Fibroblast of lung (primary cell): ENCODE measurements around the gene ABCA2. TPM values are rescaled to one million over a fixed set of nuclear protein-coding genes. Genes with fewer than 3 reads are reported as not detected.

Experiments
- DNase-seq, 2 donors: peaks; one replicate each; pipeline versions ENCODE4 v3.0.0 to v3.0.0-alpha.2; 2010; ENCODE audit warnings: low read depth in 2 of 2
- H2AFZ ChIP-seq: 2 replicates; pipeline ENCODE4 v1.5.1; 2012; ENCODE audit warnings: low read length, control low read depth, inconsistent platforms
- H3K27ac ChIP-seq: 2 replicates; pipeline ENCODE4 v1.5.1; 2011; ENCODE audit warnings: low read length, control low read depth; ENCODE audit not compliant: insufficient read depth
- H3K27me3 ChIP-seq: 2 replicates; pipeline ENCODE4 v1.5.1; 2011; ENCODE audit warnings: mild to moderate bottlenecking, low read length; ENCODE audit not compliant: control insufficient read depth, insufficient read depth
- H3K36me3 ChIP-seq: 2 replicates; pipeline ENCODE4 v1.5.1; 2011; ENCODE audit warnings: low read length; ENCODE audit not compliant: control insufficient read depth, insufficient read depth
- H3K4me1 ChIP-seq: 2 replicates; pipeline ENCODE4 v1.5.1; 2011; ENCODE audit warnings: low read length; ENCODE audit not compliant: control insufficient read depth, insufficient read depth; ENCODE audit errors: extremely low read depth
- H3K4me2 ChIP-seq: 2 replicates; pipeline ENCODE4 v1.5.1; 2011; ENCODE audit warnings: low read length, control low read depth; ENCODE audit not compliant: insufficient read depth; ENCODE audit errors: extremely low read depth
- H3K4me3 ChIP-seq, 4 experiments: fragments of 200-600 bp in 1 of 4; sonication (generic) in 1 of 4; replicated peaks in 1 of 4; 2 replicates each; pipeline ENCODE4 v1.5.1; 2011 to 2016; ENCODE audit warnings: low read length in 4 of 4, low read depth in 3 of 4, mild to moderate bottlenecking in 3 of 4, control low read depth in 2 of 4, inconsistent platforms in 1 of 4, mixed read lengths in 1 of 4; ENCODE audit not compliant: insufficient read depth in 1 of 4; ENCODE audit errors: control extremely low read depth in 1 of 4
- H3K79me2 ChIP-seq: 2 replicates; pipeline ENCODE4 v1.5.1; 2012; ENCODE audit warnings: mild to moderate bottlenecking, low read length, inconsistent platforms; ENCODE audit not compliant: control insufficient read depth, insufficient read depth
- H3K9ac ChIP-seq: 2 replicates; pipeline ENCODE4 v1.5.1; 2011; ENCODE audit warnings: mild to moderate bottlenecking, low read length, control low read depth; ENCODE audit not compliant: insufficient read depth
- H3K9me3 ChIP-seq: 2 replicates; pipeline ENCODE4 v1.5.1; 2012; ENCODE audit warnings: low read depth, low read length; ENCODE audit not compliant: control insufficient read depth, insufficient read depth
- H4K20me1 ChIP-seq: 2 replicates; pipeline ENCODE4 v1.5.1; 2011; ENCODE audit warnings: low read length; ENCODE audit not compliant: control insufficient read depth, insufficient read depth; ENCODE audit errors: extremely low read depth
- EZH2 ChIP-seq: IDR thresholded peaks from 2 replicates; pipeline ENCODE4 v1.5.1; 2012; ENCODE audit warnings: low read length, control low read depth, mild to moderate bottlenecking; ENCODE audit errors: missing control alignments
- polyA plus RNA-seq, 2 donors: library from polyadenylated mRNA; depleted of rRNA in 1 of 2; stranded (reverse) in 1 of 2; unstranded in 1 of 2; fragments of >200 nt; gene quantifications; 2 replicates each; pipeline ENCODE4 v1.2.1, GENCODE V29; 2011 to 2012; ENCODE audit warnings: missing spikeins in 1 of 2
- total RNA-seq: library from RNA; depleted of rRNA; stranded (reverse); fragments of >200 nt; gene quantifications from 2 replicates; pipeline ENCODE4 v1.2.1, GENCODE V29; 2014
- TF ChIP-seq, protein P1 (sequence below), 2 donors: IDR thresholded peaks in 1 of 2; conservative IDR thresholded peaks in 1 of 2; 1 replicate in 1 of 2; 2 replicates in 1 of 2; pipeline ENCODE4 v1.5.1; 2011 to 2012; ENCODE audit warnings: low read length in 2 of 2, control low read depth in 1 of 2, inconsistent platforms in 1 of 2, low read depth in 1 of 2, mild to moderate bottlenecking in 1 of 2

ABCA2 gene
- total and polyA plus RNA-seq, 2 donors (not counting 1 experiment from before 2014, with no cell fraction given): 8.5 to 21.8 TPM

DNA sequence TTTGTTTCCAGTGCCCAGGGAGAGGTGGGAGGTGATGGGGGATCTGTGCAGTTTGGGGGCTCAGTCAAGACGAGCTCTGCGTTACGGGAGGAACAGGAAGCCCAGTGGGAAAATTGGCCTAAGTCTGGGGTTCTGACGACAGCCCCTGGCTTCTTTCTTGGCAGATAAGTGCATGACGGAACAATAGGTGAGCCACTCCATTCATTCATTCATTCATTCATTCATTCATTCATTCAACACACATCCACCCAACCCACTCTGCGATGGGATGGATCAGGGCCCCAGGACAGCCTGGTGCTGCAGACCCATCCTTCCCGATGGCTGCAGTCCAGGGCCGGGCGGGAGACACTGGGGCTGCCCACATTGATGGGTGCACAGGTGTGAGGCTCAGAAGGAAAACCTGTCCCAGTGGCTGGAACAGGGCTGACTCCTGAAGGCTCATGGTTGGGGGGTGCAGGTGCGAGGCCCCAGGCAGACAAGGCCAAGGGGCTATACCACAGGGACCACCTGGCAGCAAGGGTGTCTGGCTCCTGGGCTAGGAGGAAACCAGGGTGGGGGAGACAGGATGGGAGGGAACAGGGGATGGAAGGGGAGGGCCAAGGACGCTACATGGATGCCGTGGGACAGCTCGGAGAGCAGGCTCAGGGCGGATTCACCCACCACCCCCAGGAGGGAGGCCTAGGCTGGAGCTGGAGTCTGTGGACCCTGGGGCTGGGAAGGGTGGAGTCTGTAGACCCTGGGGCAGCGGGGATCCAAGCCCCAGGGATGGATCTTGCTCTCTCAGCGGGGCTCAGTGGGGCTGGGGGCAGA, 47.2 kb downstream of the ABCA2 start:
- no peak overlapping the region for H2AFZ ChIP-seq
- no peaks in the 10 kb centered on the region for H3K36me3 ChIP-seq
- DNase-seq: no peak
- no peak for TF ChIP-seq EZH2
- TF ChIP-seq, protein P1, sequence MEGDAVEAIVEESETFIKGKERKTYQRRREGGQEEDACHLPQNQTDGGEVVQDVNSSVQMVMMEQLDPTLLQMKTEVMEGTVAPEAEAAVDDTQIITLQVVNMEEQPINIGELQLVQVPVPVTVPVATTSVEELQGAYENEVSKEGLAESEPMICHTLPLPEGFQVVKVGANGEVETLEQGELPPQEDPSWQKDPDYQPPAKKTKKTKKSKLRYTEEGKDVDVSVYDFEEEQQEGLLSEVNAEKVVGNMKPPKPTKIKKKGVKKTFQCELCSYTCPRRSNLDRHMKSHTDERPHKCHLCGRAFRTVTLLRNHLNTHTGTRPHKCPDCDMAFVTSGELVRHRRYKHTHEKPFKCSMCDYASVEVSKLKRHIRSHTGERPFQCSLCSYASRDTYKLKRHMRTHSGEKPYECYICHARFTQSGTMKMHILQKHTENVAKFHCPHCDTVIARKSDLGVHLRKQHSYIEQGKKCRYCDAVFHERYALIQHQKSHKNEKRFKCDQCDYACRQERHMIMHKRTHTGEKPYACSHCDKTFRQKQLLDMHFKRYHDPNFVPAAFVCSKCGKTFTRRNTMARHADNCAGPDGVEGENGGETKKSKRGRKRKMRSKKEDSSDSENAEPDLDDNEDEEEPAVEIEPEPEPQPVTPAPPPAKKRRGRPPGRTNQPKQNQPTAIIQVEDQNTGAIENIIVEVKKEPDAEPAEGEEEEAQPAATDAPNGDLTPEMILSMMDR (conservative IDR thresholded peaks at IDR 0.05 in 1 of 2, IDR thresholded peaks at IDR 0.05 in 1 of 2; ENCODE audit: low read depth in 1 of 2, low read length in 2 of 2): no peak
- no peaks in the 10 kb centered on the region for H3K4me1 ChIP-seq
- H3K4me3 ChIP-seq: no peak overlapping the region
- no peaks in the 10 kb centered on the region for H3K9me3 ChIP-seq
- H4K20me1 ChIP-seq: no peaks in the 10 kb centered on the region
- no peaks in the 10 kb centered on the region for H3K79me2 ChIP-seq
- no peak overlapping the region for H3K27ac ChIP-seq
- H3K4me2 ChIP-seq: no peak overlapping the region
- no peak overlapping the region for H3K9ac ChIP-seq
- H3K27me3 ChIP-seq: peaks cover 22% of the 10 kb centered on the region

DNA sequence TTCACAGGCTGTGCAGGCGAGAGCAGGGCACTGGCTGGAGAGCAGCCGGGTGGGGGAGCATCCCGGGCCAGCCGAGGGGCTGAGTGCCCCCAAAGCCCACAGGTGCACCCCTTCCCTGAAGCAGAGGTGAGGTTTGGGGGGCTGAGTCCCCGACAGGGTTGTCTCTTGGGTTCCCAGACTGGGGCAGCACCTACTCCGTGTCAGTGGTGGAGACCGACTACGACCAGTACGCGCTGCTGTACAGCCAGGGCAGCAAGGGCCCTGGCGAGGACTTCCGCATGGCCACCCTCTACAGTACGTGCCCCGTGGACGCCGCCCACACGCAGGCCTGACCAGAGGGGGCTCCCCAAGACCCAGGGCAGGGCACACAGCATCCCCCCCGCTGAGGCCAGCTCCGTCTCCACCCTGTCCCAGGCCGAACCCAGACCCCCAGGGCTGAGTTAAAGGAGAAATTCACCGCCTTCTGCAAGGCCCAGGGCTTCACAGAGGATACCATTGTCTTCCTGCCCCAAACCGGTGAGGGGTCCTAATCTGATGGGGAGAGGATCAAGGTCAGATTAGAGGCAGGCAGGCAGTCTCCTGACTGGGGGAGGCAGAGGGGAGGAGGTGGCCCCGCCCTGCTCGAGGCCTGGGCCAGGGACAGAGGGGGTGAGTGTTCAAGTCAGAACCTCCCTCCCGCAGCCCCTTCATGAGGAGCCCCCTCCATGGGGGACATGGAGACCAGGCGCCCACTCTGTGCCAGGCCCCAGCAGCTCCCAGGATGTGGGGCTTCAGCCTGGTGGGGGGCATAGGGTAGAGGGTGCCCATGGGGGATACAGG, 48.1 kb downstream of the ABCA2 start:
- Histone ChIP-seq H3K27me3 (peaks cover 17% of the 10 kb centered on the region), H4K20me1 (no peaks in the 10 kb centered on the region), H3K79me2 (no peaks in the 10 kb centered on the region), H3K9ac (no peak overlapping the region), H3K4me1 (no peaks in the 10 kb centered on the region), H3K9me3 (no peaks in the 10 kb centered on the region), H3K4me2 (no peak overlapping the region), H2AFZ (no peak overlapping the region), H3K4me3 (no peak overlapping the region), H3K36me3 (no peaks in the 10 kb centered on the region), H3K27ac (no peak overlapping the region)
- no peak for TF ChIP-seq EZH2
- TF ChIP-seq, protein P1 (conservative IDR thresholded peaks at IDR 0.05 in 1 of 2, IDR thresholded peaks at IDR 0.05 in 1 of 2; ENCODE audit: low read depth in 1 of 2, low read length in 2 of 2): no peak
- no peak for DNase-seq

DNA sequence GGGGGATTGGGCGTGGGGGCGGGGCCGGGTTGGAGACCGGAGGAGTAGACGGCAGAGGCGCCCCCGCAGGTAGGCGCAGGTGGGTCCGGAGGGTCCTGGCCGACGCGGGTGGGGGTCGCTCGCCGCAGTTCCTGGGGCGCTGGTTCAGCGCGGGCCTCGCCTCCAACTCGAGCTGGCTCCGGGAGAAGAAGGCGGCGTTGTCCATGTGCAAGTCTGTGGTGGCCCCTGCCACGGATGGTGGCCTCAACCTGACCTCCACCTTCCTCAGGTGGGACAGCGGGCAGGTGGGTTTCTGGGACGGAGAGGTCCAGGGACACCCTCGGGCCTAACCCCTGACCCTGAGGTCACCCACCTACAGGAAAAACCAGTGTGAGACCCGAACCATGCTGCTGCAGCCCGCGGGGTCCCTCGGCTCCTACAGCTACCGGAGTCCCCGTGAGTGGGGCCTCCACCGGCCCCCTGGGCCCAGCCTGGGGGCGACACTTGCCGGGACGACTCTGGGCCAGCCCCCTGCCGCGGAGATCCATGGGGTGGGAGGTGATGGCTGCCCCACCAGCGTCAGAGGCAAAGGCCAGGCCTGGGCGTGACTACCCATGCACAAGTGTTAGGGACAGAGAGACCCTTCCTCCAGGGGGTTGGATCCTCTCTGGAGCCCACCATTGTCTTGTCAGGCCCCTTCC, 49.0 kb downstream of the ABCA2 start:
- Histone ChIP-seq H3K4me3 (peak overlapping the region in 1 of 4 experiments; percentile 27), H3K27ac (no peak overlapping the region), H3K27me3 (peaks cover 9% of the 10 kb centered on the region), H3K9ac (no peak overlapping the region), H3K4me2 (no peak overlapping the region), H3K4me1 (no peaks in the 10 kb centered on the region), H3K9me3 (no peaks in the 10 kb centered on the region), H3K79me2 (no peaks in the 10 kb centered on the region), H4K20me1 (no peaks in the 10 kb centered on the region), H3K36me3 (no peaks in the 10 kb centered on the region), H2AFZ (no peak overlapping the region)
- DNase-seq: no peak
- no peak for TF ChIP-seq EZH2
- TF ChIP-seq, protein P1 (conservative IDR thresholded peaks at IDR 0.05 in 1 of 2, IDR thresholded peaks at IDR 0.05 in 1 of 2; ENCODE audit: low read depth in 1 of 2, low read length in 2 of 2): no peak
